ENCODE data around the gene RFC4. TPM values are rescaled to one million over a fixed set of nuclear protein-coding genes. Genes with fewer than 3 reads are reported as not detected.
A peak's percentile ranks its signal among the peaks of the same experiment; 100 is the strongest.

RFC4 gene
- total and polyA plus RNA-seq, 9 of the 15 experiments (the other 6 are each of a cell fraction or from before 2014, with no cell fraction given): 105 to 227 (median 180) TPM

GRCh38 chr3:186790261-186790981, 15.9 kb downstream of the RFC4 start (continued):
- TF ChIP-seq BCLAF1 (IDR thresholded peaks at IDR 0.05; ENCODE audit: borderline replicate concordance in 1 of 2, control insufficient read depth in 1 of 2, low read depth in 2 of 2, low read length in 1 of 2) (peak in 1 of 2 experiments; percentile 58; a peak in 1 of 4 replicates), ZNF57 (CRISPR knock-in tag; IDR thresholded peaks at IDR 0.05) (no peak), FOXK1 (CRISPR knock-in tag; IDR thresholded peaks at IDR 0.05; ENCODE audit: borderline replicate concordance) (no peak; the same call in 1 of the 2 replicates), TAL1 (IDR thresholded peaks at IDR 0.05) (no peak), E2F8 (IDR thresholded peaks at IDR 0.05; ENCODE audit: low read depth, partially characterized antibody) (peak; percentile 77), TFE3 (CRISPR knock-in tag; IDR thresholded peaks at IDR 0.05) (no peak), ZNF12 (CRISPR knock-in tag; IDR thresholded peaks at IDR 0.05) (no peak), RBBP5 (IDR thresholded peaks at IDR 0.05; ENCODE audit: borderline replicate concordance, insufficient read depth, low read length, poor library complexity, severe bottlenecking) (no peak), RBM34 (IDR thresholded peaks at IDR 0.05; ENCODE audit: borderline replicate concordance, insufficient read depth, low read length) (no peak), ILF3 (IDR thresholded peaks at IDR 0.05; ENCODE audit: borderline replicate concordance) (peak; percentile 79; the same call in 1 of the 2 replicates), POLR2AphosphoS2 (IDR thresholded peaks at IDR 0.05; ENCODE audit: low read length) (peak; percentile 99), POLR2A (conservative IDR thresholded peaks at IDR 0.05) (peak; percentile 92), ELF4 (CRISPR knock-in tag; IDR thresholded peaks at IDR 0.05) (peak; percentile 27; the same call in 1 of the 2 replicates), ARHGAP35 (IDR thresholded peaks at IDR 0.05; ENCODE audit: partially characterized antibody) (peak; percentile 27), CTCF (IDR thresholded peaks at IDR 0.05 in 2 of 3, conservative IDR thresholded peaks at IDR 0.05 in 1 of 3; ENCODE audit: insufficient read depth in 2 of 3, low read depth in 1 of 3, low read length in 3 of 3) (peak in 2 of 3 experiments; percentile 19 to 35; a peak in 2 of 6 replicates), SIN3B (IDR thresholded peaks at IDR 0.05; ENCODE audit: low read depth) (no peak)
- TF ChIP-seq, protein P1, sequence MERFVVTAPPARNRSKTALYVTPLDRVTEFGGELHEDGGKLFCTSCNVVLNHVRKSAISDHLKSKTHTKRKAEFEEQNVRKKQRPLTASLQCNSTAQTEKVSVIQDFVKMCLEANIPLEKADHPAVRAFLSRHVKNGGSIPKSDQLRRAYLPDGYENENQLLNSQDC (CRISPR knock-in tag; IDR thresholded peaks at IDR 0.05): no peak

Data from K562 (cell line).